Endodermal cell (in vitro differentiated cells): ENCODE measurements around the gene DERA. TPM values are rescaled to one million over a fixed set of nuclear protein-coding genes. Genes with fewer than 3 reads are reported as not detected.
A peak's percentile ranks its signal among the peaks of the same experiment; 100 is the strongest.

Experiments used
- DNase-seq: peaks from one replicate; pipeline ENCODE4 v3.0.0-alpha.2; 2017
- H3K27ac ChIP-seq: 2 replicates; pipeline ENCODE4 v1.5.1; 2013; ENCODE audit warnings: mild to moderate bottlenecking, low read depth, low read length, moderate library complexity
- H3K27me3 ChIP-seq: 2 replicates; pipeline ENCODE4 v1.6.1; 2013; ENCODE audit warnings: mild to moderate bottlenecking, low read length, moderate library complexity; ENCODE audit not compliant: insufficient read depth, control insufficient read depth, poor library complexity, severe bottlenecking
- H3K36me3 ChIP-seq: 2 replicates; pipeline ENCODE4 v1.7.0; 2013; ENCODE audit warnings: mild to moderate bottlenecking, low read length, moderate library complexity; ENCODE audit not compliant: control insufficient read depth, insufficient read depth
- H3K4me1 ChIP-seq: one replicate; pipeline ENCODE4 v1.7.0; 2013; ENCODE audit warnings: low read length; ENCODE audit not compliant: control insufficient read depth, insufficient read depth
- H3K4me3 ChIP-seq: 2 replicates; pipeline ENCODE4 v1.5.1; 2013; ENCODE audit warnings: mild to moderate bottlenecking, low read length, moderate library complexity
- H3K9ac ChIP-seq: 2 replicates; pipeline ENCODE4 v1.6.1; 2013; ENCODE audit warnings: mild to moderate bottlenecking, low read length, moderate library complexity; ENCODE audit not compliant: poor library complexity, severe bottlenecking; ENCODE audit errors: extremely low read depth
- H3K9me3 ChIP-seq: 2 replicates; pipeline ENCODE4 v1.6.1; 2013; ENCODE audit warnings: mild to moderate bottlenecking, low read length, moderate library complexity; ENCODE audit not compliant: control insufficient read depth
- H3K27ac Mint-ChIP-seq: 2 replicates; pipeline ENCODE4 v1.8.0; 2020; ENCODE audit warnings: mixed read lengths
- H3K27me3 Mint-ChIP-seq: 2 replicates; pipeline ENCODE4 v1.8.0; 2021; ENCODE audit warnings: mild to moderate bottlenecking, mixed read lengths; ENCODE audit not compliant: insufficient read depth
- H3K36me3 Mint-ChIP-seq: 2 replicates; pipeline ENCODE4 v1.8.0; 2020; ENCODE audit warnings: low read depth, mixed read lengths
- H3K4me1 Mint-ChIP-seq: 2 replicates; pipeline ENCODE4 v1.8.0; 2020; ENCODE audit warnings: mixed read lengths
- H3K4me3 Mint-ChIP-seq: 2 replicates; pipeline ENCODE4 v1.8.0; 2020; ENCODE audit warnings: mild to moderate bottlenecking, moderate library complexity, mixed read lengths
- H3K9me3 Mint-ChIP-seq: 2 replicates; pipeline ENCODE4 v1.8.0; 2020; ENCODE audit warnings: mild to moderate bottlenecking, mixed read lengths
- WGBS, 2 experiments: methylation state at CpG; one replicate each; pipeline versions ENCODE4 v1.1.5 to v1.1.7; 2013; ENCODE audit warnings: missing lambda C conversion rate in 2 of 2, mixed read lengths in 1 of 2; ENCODE audit not compliant: insufficient coverage in 1 of 2, insufficient read length in 1 of 2; 5-methylcytosine and 5-hydroxymethylcytosine counted together
- long read RNA-seq, 4 experiments: library from polyadenylated mRNA in 2 of 4; library from RNA in 1 of 4; library from capped mRNA in 1 of 4; stranded (forward) in 3 of 4; unstranded in 1 of 4; transcript quantifications; one replicate each; pipeline ENCODE4 v2.0.0, GENCODE V29; 2020 to 2021; ENCODE audit warnings: inconsistent platforms in 1 of 4
- polyA plus RNA-seq, 2 experiments: library from polyadenylated mRNA; stranded (reverse); fragments of 50-300 nt; gene quantifications; one replicate each; pipeline ENCODE4 v1.2.3, GENCODE V29; 2013
- total RNA-seq, 2 donors: library from RNA; stranded (reverse); fragmentation: NEBNext Ultra II Directional in 1 of 2; extraction: Animal tissue kit (Norgen Biotek cat#: 25700) in 1 of 2; gene quantifications; 2 replicates in 1 of 2; 3 replicates in 1 of 2; pipeline ENCODE4 v1.2.1, GENCODE V29; 2021
- TF ChIP-seq, protein P1 (sequence below): fragments of 200-600 bp; sonication (generic); conservative IDR thresholded peaks from 2 replicates; pipeline ENCODE4 v1.5.0; 2021; ENCODE audit warnings: antibody characterized with exemption, mild to moderate bottlenecking

The DERA gene
- total RNA-seq = 100 to 1,000 TPM in 1 of 2 donors, 10 to 100 TPM in 1; 81.7 to 125 TPM
- 57.7 TPM for polyA plus RNA-seq (2013, experiment 1 of 2)
- polyA plus RNA-seq (2013, experiment 2 of 2) = 52.7 TPM
- long read RNA-seq, experiment 1, transcript DERA-201 (9 exons, 1,705 nt) = major isoform, 25 of 45 reads
- long read RNA-seq, experiment 1, partial matches to known transcripts = 11 of 45 reads
- long read RNA-seq, experiment 1, other reads (novel, unspliced or antisense) = 8 of 45 reads
- long read RNA-seq, experiment 2, transcript DERA-209 (8 exons, 854 nt) = minor isoform, 6 of 235 reads
- long read RNA-seq, experiment 2, transcript DERA-201 (9 exons, 1,705 nt) = major isoform, 188 of 235 reads
- long read RNA-seq, experiment 2, partial matches to known transcripts = 10 of 235 reads
- long read RNA-seq, experiment 2, other reads (novel, unspliced or antisense) = 29 of 235 reads
- long read RNA-seq, experiment 3, transcript DERA-201 (9 exons, 1,705 nt) = major isoform, 634 of 718 reads
- long read RNA-seq, experiment 3, transcript DERA-209 (8 exons, 854 nt) = minor isoform, 17 of 718 reads
- long read RNA-seq, experiment 3, partial matches to known transcripts = 24 of 718 reads
- long read RNA-seq, experiment 3, other reads (novel, unspliced or antisense) = 42 of 718 reads
- long read RNA-seq, experiment 4, transcript DERA-209 (8 exons, 854 nt) = minor isoform, 15 of 364 reads
- long read RNA-seq, experiment 4, transcript DERA-206 (5 exons, 712 nt) = minor isoform, 6 of 364 reads
- long read RNA-seq, experiment 4, transcript DERA-201 (9 exons, 1,705 nt) = major isoform, 319 of 364 reads
- long read RNA-seq, experiment 4, partial matches to known transcripts = 6 of 364 reads
- long read RNA-seq, experiment 4, other reads (novel, unspliced or antisense) = 18 of 364 reads

DNA sequence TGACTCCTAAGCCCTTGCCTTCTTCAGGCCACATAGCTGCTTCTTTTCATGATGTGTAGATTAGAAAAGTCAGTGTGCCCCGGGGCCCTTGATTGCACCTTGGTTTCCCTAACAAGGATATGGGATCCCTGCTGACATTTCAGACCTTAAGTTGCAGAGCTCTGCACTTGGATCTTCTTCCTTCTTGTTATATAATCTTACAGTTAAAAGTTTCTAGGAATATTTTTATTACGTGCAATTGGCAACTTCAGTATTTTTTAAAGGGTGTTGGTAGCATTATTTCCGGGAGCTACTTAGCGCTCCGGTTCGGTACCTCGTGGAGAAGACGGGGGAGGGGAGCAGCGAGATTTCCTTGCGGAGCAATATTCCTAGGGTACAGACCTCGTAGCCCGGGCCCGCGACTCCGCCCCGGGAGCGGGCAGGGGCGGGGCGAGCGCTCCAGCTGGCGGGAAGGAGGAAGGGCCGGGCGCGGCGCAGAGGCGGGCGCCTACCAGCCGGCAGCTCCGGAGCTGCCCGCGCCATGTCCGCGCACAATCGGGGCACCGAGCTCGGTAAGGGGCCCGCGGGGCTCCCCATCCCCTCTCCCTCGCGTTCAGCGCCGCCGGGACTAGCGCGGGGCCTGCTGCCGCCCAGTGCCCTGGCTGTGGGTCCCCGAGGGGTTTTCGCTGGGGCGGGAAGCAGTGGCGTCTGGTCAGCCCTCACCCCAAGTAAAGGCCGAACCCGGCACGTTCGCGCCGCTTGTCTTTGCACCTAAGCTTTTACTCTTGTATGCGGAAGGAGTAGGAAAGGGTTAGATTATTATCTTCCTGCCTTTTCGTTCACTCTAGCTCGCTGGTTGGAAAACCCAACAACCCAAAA lies at the start of gene DERA:
Gene DERA, plus strand, starts transcription at position 469 of the 858 bp plus-strand sequence. Its CDS starts 52 bp downstream, at position 521.
- Histone ChIP-seq H3K27ac (peak within 1 kb of the TSS; percentile 90), H3K9ac (peak within 1 kb of the TSS; percentile 95), H3K4me1 (peaks cover 4% of the 10 kb centered on the region), H3K27me3 (no peaks in the 10 kb centered on the region), H3K36me3 (peaks cover 13% of the 10 kb centered on the region), H3K4me3 (peak within 1 kb of the TSS; percentile 92), H3K9me3 (no peaks in the 10 kb centered on the region)
- TF ChIP-seq, protein P1, sequence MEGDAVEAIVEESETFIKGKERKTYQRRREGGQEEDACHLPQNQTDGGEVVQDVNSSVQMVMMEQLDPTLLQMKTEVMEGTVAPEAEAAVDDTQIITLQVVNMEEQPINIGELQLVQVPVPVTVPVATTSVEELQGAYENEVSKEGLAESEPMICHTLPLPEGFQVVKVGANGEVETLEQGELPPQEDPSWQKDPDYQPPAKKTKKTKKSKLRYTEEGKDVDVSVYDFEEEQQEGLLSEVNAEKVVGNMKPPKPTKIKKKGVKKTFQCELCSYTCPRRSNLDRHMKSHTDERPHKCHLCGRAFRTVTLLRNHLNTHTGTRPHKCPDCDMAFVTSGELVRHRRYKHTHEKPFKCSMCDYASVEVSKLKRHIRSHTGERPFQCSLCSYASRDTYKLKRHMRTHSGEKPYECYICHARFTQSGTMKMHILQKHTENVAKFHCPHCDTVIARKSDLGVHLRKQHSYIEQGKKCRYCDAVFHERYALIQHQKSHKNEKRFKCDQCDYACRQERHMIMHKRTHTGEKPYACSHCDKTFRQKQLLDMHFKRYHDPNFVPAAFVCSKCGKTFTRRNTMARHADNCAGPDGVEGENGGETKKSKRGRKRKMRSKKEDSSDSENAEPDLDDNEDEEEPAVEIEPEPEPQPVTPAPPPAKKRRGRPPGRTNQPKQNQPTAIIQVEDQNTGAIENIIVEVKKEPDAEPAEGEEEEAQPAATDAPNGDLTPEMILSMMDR = peak; percentile 19
- DNase-seq = peak; percentile 95
- Mint-ChIP-seq H3K4me1 (peaks cover 21% of the 10 kb centered on the region), H3K27ac (peak within 1 kb of the TSS; percentile 92), H3K27me3 (no peaks in the 10 kb centered on the region), H3K9me3 (no peaks in the 10 kb centered on the region), H3K4me3 (peak within 1 kb of the TSS; percentile 75), H3K36me3 (peaks cover 12% of the 10 kb centered on the region)
- 0 to 1% methylated on average over 15 to 55 of the region's 59 CpGs for WGBS, 2 experiments

DNA sequence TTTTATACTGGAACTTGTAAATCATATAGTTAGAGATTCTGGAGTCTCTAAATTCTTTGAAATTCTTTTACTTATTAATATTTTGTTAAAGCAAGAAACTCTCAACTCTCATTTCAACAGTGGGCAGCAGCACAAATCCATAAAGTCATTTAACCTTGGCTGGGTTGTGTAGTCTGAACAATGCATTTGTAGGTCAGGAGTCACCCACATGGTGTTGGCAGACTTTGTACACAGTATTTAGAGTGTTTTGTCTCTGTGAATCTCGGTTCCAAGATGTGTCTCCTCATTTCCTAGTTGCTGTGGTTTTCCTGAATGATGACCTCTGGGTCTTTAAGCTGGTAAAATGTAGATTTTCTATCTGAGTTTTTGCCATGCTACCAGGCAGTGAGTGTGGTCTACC lies 49.7 kb upstream of the DERA start:
- TF ChIP-seq, protein P1 = no peak
- Mint-ChIP-seq H3K27ac (no peak overlapping the region), H3K4me3 (no peak overlapping the region), H3K36me3 (no peaks in the 10 kb centered on the region), H3K4me1 (peaks cover 14% of the 10 kb centered on the region), H3K9me3 (no peaks in the 10 kb centered on the region), H3K27me3 (no peaks in the 10 kb centered on the region)
- 87 to 100% methylated on average over 1 of the region's 1 CpG for WGBS, 2 experiments
- Histone ChIP-seq H3K4me3 (no peak overlapping the region), H3K36me3 (no peaks in the 10 kb centered on the region), H3K27me3 (no peaks in the 10 kb centered on the region), H3K4me1 (no peaks in the 10 kb centered on the region), H3K27ac (no peak overlapping the region), H3K9ac (no peak overlapping the region), H3K9me3 (no peaks in the 10 kb centered on the region)
- DNase-seq = no peak

DNA sequence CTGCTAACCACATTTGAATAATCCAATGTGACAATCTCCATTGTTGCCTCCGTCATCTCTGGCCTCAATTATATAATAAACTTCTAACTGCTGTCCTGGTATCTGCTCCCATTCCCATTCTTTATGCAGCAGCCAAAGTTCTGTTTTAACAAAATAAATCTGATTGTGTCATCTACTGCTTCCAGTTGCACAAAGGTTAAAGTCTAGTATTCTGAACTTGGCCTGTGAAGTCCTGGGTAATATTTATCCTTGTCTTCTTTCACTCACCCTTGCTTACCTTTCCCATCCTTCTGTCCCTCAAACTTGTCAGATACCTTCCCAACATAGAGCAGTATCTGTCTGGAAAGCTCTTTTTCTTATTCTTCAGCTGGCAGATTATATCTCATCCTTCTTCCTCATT lies 48.3 kb upstream of the DERA start:
- Histone ChIP-seq H3K9me3 (no peaks in the 10 kb centered on the region), H3K9ac (no peak overlapping the region), H3K36me3 (no peaks in the 10 kb centered on the region), H3K27me3 (no peaks in the 10 kb centered on the region), H3K4me1 (no peaks in the 10 kb centered on the region), H3K4me3 (no peak overlapping the region), H3K27ac (no peak overlapping the region)
- Mint-ChIP-seq H3K27ac (no peak overlapping the region), H3K36me3 (no peaks in the 10 kb centered on the region), H3K27me3 (no peaks in the 10 kb centered on the region), H3K9me3 (no peaks in the 10 kb centered on the region), H3K4me3 (no peak overlapping the region), H3K4me1 (peaks cover 16% of the 10 kb centered on the region)
- no peak for DNase-seq
- WGBS, 2 experiments = 91 to 100% methylated on average over 1 of the region's 1 CpG
- TF ChIP-seq, protein P1 = no peak
